ENCODE measurements around the gene ITGA6.

The ITGA6 gene

DNA sequence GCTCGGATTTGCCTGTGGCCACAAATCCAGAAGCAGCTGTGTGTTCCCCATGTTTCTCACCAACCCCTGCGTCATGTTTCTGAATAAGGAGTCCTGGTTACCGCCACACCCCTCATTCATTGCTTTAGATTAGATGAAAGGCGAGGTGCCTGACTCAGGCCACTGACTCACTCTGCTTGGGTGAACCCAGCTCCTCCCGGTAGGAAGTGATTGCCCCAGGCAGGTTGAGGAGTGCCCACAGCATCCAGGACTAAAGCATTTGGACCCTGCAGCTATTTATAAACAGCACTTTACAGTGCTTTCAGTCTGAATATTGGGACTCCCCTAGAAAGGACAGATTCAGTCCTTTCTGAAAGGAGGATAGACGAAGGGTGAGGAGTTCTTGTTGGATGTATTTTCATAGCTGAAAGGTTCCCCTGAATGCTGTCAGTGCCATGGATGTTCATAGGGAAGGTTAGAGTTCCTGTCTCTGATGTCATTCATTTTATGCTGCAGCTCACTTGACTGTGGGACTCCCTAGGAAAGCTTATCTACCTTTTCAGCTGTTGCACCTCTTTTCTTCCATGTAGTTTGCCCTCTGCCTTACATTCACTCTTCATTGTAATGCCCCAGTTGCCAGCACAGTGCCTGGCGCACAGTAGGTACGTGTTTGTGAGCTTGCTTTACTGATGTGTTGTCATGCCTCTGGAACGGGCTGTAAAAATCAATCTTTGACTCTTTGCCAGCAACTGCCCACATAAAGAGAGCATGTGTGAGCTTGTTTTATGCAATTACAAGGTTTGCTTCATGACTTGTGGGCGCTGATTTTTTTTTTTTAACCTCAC lies 14.9 kb downstream of the ITGA6 start:
- DNase-seq = no peak

DNA sequence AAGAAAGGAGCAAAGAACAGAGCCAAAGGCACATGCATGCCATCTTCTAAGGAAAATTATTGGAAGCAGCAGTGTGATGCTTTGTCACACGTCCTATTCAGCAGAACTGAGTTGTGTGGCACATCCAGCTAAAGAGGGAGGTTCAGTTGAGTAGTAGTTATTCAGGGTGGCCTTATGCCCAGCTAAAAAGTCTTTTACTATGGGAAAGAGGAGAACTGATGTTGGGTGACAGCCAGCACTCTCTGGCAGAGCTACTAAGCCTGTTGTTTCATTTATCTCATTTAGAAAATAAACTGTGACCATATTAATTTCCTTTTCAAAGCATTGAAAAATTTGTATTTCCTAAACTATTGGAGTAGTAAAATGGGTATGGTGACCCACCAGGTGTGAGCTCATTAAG lies 18.5 kb downstream of the ITGA6 start:
- peak; percentile 45 for DNase-seq

DNA sequence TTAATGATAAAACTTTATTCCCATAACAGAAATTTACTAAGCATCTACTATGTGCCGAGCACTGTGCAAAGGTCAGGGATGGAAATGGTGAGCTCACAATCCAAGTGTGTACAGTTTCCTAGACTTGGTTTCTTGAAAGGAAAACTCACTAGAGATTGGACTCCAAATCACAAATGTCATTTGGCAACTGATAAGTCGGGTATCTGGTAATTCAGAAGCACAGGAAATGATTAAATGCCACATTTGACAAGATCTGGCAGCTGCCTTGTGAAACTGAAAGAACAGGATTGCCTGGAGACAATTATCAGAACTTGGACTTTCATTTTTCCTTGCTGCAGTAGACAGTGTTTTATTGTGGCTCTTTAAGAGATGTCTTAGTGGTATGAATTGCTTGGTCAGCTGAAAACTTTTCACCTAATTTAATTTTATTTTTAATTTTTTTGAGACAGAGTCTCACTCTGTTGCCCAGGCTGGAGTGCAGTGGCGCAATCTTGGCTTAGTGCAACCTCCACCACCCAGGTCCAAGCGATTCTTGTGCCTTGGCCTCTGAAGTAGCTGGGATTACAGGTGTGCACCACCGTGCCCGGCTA lies 19.2 kb downstream of the ITGA6 start:
- no peak for DNase-seq

DNA sequence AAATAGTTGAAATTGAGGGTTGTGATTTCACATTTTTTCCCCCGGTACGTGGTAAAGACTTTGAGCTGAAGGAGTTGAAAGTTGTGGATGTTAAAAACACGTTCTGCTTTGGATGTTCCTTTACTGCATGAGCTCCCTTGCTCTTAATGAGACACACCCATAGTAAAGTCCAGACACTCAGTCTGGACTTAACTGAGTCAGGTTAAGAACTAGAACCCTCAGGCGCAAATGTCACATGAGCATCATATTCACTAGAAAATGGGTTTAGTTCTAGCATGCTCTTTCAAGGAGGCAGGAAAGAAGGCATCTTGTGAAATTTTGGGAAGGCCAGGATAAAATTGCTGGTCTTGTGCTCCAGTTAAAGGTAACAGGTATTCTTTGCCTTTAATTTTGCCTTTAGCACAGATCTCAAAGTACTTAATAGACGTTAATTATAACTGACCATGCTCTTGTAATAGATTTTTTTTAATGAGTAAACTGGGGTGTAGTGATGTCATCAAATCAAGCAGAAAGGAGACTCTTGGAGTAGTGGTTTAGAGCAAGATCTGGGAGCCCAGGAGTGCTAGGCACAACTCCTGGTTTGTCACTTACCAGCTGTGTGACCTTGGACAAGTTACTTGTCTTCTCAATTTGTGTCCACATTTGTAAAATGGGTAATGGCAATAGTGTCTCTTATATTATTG lies 20.6 kb downstream of the ITGA6 start:
- DNase-seq = no peak

DNA sequence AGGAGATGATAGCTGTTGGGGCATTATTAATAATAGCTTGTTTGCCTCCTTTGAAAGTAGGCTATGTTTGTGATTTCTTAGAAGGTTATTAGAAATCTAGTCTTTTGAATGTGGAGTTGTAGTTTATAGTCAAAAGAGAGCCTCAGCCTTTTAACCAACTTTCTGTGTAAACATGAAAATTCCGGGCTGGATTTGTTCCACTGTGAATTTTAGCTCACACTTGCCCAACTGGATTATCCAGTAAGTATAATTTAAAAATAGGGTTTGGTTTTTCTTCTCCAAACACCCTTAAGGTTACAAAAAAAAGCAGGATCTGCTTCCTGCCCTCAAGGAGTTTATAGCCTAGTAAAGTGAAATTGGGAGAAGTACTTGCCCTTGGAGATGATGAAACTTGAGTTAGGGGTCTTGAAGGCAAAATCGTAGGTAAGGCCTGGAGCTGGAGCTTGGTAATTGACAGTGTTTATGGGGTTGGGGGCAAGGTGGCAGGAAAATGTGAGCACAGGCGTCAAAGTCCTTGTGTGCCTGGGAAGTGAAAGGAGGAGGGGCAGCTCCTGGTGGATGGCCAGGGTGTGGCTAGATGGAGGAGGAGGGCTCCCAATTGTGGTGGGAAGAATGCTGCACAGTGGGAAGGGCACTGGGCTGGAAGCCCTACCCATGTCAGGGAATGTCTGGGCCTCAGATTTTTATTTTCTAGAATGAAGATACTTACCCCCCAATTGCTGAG lies 21.3 kb downstream of the ITGA6 start:
- DNase-seq = no peak

DNA sequence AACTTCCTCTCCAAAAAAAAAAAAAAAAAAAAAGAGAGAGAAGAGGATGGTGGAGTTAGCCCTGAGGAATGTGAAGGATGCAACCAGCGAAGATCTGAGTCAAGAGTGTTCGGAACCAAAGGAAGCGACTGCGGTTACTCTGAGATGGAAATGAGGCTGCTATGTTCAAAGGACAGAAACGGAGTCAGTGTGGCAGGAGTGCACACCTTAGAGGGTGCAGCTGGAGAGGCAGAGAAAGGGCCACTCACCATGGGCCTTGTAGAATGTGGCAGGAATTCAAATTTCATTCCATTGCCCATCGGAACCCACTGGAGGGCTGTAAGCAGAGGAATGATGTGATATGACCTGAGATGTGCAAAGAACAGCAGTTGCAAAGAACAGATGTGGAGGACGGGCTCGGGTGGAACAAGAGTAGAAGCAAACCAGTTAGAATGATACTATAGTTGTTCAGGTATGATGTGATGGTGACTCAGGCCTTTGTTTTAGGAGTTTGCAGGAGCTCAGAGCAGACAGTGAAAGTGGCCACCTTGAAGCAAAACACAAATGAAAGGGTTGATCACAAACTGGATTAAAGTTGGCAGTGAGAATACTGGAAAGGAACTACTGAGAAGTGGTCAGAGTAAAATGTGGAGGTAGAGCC lies 22.6 kb downstream of the ITGA6 start:
- DNase-seq = no peak

DNA sequence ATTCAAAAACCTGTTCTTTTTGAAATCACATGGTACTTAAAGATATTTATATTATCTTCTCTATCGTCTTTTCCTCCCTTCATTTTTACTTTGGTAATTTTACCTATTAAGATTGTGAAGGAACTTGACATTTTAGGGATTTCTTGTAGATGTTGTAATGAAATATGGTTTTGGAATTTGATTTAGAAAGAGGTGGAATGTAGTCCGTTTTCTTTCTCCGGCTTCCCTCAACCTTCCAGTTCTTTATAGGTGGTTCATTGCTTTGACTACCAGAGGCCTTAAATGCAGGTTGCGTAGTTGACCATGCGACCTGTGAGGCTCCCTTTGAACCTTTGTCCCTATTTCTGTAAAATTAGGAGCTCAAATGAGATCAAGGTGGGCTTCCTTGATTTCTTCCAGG lies 24.5 kb downstream of the ITGA6 start:
- no peak for DNase-seq

DNA sequence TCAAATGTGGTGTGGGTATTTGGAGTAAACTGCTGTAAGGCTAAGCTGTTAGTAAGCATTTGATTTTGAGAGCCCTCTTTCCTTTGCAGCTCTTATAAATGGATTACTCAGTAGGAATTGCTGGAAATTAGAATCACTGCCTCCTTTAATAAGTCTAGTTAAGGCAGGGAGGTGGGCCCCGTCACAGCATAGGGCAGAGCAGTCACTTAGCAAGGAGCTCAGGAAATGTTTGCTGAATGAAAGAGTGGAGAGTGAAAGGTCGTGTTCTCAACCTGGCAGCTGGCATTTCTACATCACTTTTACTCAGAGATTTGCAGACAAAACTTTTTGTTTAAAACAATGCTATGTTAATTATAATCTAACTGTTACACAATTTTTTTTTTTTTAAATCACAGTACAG lies 25.5 kb downstream of the ITGA6 start:
- no peak for DNase-seq

DNA sequence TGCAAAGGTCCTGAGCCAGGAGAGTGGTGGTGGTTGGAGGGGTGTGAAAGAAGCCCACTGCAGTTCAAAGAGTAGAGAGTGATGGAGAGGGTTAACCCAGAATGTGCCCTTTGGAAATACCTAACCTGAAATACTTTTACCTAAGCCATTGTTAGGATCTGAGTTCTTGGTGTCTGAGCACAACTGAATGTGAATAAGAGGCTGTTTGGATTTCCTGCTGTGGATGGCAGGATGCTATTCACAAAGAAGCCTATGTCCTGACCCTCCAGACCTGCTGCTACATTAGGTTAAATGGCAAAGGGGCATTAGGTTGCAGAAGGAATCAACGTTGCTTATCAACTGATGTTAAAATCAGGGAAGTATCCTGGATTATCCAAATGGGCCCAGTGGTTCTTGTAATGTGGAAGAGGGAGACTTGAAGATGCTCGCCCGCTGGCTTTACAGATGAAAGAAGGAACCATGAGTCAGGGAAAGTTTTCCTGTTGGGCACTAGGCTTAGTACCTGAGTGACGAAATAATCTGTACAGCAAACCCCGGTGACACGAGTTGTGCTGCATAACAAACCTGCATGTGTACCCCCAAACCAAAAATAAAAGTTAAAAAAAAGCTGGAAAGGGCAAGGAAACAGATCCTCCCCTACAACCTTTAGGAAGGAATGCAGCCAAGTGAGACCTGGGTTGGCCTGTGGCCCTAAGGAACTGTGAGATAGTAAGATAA lies 27.2 kb downstream of the ITGA6 start:
- no peak for DNase-seq

DNA sequence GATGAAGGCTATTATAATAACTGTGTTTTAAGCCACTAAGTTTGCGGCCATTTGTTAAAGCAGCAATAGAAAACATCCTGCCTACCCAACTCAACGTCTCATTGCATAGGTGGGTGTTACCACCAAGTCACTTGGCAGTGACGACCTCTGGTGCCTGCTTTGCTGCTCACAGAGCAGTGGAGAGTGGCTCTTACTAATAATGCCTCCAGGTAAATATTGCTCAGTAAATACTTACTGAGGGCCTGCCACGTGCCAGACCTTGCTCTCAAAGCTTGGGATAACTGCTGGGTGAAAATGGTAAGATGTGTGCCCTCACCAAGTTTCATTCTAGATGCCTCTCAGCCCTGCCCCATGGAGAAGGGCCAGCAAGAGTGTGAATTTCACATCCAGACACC lies 27.7 kb downstream of the ITGA6 start:
- DNase-seq = no peak

DNA sequence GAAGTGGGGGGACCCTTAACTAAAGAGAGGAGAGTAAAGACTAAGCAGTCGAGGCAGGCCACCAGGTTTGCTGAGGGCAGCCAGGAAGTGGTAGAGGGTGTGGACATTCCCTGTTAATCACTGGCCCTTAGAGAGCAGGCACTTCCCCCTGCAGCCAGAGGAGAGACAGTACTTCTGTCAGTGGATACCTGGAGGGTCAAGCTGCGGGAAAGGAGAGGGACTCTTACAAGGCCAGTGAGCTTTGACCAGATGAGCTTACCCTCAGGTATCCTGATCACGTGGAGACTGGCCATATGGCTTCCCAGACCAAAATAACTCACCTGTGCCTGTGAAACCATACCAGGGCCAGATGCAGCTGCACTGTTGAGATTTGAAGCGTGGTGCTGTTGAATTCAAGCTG lies 28.6 kb downstream of the ITGA6 start:
- DNase-seq = no peak

DNA sequence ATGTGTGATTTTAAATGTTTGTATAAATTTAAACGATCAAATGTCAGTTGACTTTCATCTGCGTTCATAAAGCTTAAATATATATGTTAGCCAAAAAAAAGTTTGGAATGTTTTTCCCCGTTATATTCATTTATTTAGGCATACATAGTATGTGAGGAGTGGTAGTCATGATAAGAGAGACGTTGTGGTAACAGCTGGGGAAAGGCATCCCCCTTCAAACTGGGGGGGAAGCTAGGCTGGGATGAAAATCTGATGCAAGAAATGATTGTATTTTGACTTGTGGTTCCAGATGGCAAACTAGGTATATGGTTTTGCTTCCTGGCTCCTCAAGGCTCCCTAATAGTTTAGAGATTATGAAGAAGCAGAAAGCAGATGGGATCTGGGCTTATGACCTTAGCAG lies 30.1 kb downstream of the ITGA6 start:
- no peak for DNase-seq

DNA sequence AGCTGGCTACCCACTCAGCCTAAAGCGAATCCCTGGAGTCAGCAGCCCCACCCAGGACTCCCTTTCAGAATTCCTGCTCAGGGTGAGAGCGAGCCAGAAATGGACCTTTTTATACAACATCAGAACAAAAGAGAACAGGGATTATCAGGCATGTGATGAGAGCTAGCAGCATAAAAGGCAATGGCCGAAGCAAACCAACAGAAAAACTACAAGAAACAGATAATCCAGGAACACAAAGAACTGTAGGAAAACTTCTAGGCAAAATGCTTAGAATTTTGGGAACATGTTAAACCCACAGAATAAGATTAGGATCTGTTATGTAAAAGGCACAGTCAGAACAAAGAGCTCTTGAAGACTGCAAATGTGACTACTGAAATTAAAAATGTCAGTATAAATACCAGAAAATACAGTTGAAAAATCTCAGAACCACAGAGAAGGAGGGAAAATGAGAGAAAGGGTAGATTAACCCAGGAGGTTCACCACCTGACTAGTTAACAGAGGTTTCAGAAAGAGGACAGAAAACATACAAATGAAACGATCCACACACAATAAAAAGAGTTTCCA lies 31.3 kb downstream of the ITGA6 start:
- DNase-seq = no peak

DNA sequence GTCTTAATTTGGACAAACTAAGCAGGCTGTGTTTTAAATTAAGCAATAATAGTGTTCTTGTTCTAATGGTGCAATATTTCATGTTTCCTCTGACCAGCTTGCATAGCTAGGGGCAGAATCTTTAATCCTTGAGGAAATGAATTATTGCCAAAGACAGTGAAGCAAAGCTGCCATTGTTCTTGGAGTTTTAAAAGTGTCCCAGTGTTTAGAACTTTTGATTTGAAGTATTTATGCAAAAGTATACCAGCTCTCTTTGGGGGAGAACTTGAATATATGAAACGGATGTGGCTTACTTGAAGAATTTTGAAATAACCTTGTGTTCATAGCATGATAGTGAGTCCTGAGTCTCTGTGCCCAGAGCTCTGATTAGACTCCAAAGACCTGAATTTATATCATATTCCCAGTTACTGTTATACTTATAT lies 33.4 kb downstream of the ITGA6 start:
- DNase-seq = no peak

DNA sequence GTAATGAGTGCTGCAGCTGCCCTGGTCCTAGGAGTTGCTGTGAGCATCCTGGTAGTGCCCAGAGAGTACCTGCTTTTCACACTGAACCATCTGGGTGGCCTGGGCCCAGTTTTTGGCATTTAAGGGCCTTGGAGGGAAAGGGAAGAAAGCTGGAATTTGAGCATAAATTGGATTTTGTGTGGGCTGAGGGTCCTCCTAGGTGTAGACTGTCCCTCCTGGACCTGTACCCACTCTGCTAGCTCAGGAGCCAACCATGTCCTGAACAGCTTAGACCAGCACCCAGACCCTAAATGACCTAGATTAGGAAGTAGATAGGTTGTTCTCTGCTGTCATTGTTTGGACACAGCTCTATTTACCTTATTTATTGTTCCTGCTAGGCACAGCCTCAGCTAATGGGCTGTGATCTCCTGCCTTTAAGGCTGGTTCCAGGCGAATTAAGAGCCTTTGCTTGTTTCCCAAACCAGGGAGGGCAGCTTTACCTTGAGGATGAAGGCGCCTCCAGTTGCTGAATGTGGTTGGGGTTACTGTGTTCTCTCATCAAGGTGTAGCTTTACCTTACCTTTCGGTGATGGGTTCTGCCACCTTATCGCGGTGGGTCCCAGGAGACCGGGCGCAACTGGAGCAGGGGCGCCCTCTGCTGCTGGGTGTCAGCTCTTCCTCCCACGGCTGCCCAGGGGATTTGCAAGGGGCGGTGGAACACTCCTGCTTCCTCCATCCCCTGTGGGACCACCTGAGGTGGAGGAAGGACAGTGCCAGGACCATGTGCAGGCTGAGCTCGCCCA lies 34.4 kb downstream of the ITGA6 start:
- peak; percentile 60 for DNase-seq

DNA sequence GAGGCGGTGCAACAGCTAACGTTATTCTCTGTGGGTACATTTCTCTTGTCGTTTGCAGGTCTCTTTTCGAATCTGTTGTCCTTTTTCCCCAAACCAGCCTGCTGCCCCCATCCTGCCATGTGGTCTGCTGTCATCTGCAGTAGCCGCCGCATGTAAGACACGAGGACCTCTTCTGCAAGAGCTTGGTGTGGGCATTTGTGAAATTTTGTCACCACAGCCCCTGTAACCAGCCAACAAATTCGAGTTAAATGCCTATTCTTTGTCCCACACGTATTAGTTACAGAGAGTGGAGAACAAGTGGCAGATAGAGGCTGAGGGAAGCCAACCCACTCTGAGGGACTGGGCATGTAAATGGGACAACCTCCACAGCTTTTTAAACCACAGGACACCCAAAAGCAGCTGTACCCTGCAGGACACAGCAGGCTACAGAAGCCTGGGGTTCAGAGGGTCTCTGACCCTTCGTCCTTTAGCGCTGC lies 35.0 kb downstream of the ITGA6 start:
- DNase-seq = no peak

DNA sequence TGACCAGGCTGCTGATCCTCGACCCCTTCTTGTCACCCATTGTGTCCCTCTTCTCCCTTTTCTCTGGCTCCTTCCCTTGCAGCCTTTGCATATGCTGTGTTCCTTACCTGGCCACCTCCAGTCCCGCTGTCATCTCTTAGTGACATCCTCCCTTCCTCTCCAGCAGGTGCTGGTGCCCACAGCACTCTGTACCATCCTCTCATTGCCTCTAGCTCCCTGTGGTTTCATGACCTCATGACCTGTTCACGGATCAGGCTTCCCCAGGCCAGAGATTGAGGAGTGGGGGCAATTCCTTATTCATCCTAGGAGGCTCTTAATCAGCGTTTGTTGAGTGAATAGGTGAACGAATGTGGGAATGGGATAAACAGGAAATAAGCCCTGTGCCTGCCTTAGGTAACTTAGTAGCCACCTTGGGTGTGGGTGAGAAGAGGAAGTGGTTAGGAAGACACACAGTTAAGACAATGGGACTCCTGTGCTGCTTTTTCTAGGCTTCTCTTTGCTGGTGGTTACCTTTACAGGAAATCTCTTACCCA lies 35.5 kb downstream of the ITGA6 start:
- no peak for DNase-seq

DNA sequence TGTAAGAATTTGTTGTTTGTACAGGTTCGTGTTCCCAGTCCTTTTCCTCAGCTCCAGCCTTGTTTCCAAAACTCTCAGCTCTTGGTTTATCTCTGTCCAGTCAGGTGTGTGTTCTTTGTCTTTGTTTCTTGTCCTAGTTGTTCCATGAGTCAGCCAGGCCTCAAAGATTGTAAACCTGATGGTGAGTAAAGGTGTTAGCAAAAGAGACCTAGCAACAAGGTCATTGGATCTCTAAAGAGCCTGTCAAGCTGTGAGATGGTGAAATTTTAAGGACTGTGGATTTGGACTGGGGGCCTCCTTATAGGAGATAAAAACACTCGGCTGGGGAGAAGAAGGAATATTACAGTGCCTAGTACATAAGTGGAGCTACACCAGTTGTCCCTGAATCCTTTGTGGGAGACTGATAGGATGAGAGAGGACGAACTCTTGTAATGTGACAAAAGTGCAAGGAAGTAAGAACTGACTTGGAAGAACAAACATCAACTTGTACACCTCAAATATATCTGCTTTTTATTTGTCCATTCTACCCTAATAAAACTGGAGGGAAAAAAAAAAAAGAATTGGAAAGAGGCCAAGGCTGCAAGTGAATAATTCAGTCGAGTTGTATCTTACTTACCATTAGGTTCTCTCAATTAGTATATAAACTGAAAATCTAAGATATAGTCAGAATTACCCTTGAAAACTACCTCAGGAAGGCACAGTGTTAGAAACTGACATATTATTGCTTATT lies 37.2 kb downstream of the ITGA6 start:
- DNase-seq = no peak

DNA sequence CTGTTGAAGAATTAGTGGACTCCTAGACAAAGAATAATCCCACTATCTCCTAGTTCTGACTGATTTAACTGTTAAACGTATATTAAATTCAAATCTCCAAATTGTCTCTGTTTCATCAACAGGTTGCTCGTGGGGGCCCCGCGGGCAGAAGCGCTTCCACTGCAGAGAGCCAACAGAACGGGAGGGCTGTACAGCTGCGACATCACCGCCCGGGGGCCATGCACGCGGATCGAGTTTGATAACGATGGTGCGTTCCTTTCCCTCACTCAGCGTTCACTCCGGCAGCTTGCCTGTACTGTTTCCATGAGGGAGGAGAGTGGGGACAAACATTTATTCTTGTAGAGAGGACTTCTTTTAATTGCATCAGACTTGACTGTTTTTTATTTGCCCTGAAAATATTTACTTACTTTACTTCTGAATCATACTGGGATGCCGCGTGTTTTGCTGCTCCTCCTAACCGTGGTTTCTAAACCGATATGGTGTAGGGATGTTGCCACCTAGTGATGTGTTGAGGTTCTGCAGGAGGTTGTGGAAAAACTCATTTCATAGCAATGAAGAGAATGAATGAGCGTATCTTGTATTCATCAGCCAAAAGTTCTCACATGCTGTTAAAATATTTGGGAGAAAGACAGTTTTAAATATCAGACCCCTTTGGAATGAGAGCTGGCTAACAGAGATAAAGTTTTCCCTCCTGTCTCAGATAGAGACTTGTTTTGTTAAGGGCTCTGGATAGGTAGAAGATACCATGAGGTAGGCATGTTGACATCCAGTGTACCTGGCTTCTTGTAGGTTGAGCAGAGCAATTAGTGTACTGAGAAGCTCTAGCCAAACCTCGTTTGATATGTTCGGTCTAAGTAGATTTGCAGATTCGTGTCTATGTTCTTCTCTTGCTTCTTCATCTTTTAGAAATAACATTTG lies 38.3 kb downstream of the ITGA6 start:
- DNase-seq = peak; percentile 80

Measured in midbrain (tissue), 1 donor.